T-cell (primary cell): ENCODE data around the gene DDX10. TPM values are rescaled to one million over a fixed set of nuclear protein-coding genes. Genes with fewer than 3 reads are reported as not detected.

ENCODE experiments used
- ATAC-seq, 4 experiments: fragments of 200-7000 bp in 3 of 4; fragments of 150-1000 bp in 1 of 4; cut with Tn5 transposase; replicated peaks in 1 of 4; 1 replicate in 3 of 4; 2 replicates in 1 of 4; pipeline ENCODE4 v1.10.0; 2021; ENCODE audit warnings: moderate library complexity in 3 of 4, mild to moderate bottlenecking in 2 of 4, moderate number of reproducible peaks in 1 of 4
- CTCF ChIA-PET, 2 donors: fragments of 300-600 bp; sonication (Branson Sonifier 250); formaldehyde crosslinking; loops; one replicate each; lab custom pipeline; 2022; ENCODE audit warnings: antibody characterized with exemption in 2 of 2; lab: Charles Lee
- POLR2A ChIA-PET, 2 donors: fragments of 300-600 bp; sonication (Branson Sonifier 250); formaldehyde crosslinking; loops; one replicate each; lab custom pipeline; 2022; ENCODE audit warnings: antibody characterized with exemption in 2 of 2; lab: Charles Lee
- DNase-seq, 35 experiments: peaks; one replicate each; pipeline versions ENCODE4 v3.0.0 to v3.0.0-alpha.2; 2013 to 2023
- H3K27ac ChIP-seq: one replicate; pipeline ENCODE4 v1.5.1; 2013; ENCODE audit warnings: low read length
- H3K27me3 ChIP-seq, 2 experiments: replicated peaks in 1 of 2; 1 replicate in 1 of 2; 2 replicates in 1 of 2; pipeline versions ENCODE4 v1.6.1 to v1.7.0; 2013; ENCODE audit warnings: low read length in 1 of 2, mixed read lengths in 1 of 2; ENCODE audit not compliant: control insufficient read depth in 2 of 2, insufficient read depth in 2 of 2; ENCODE audit errors: extremely low read depth in 1 of 2
- H3K36me3 ChIP-seq, 2 donors: 1 replicate in 1 of 2; 2 replicates in 1 of 2; pipeline versions ENCODE4 v1.6.1 to v1.7.0; 2013; ENCODE audit warnings: low read length in 1 of 2; ENCODE audit not compliant: control insufficient read depth in 2 of 2, insufficient read depth in 1 of 2; ENCODE audit errors: extremely low read depth in 1 of 2
- H3K4me1 ChIP-seq, 2 experiments: 1 replicate in 1 of 2; 2 replicates in 1 of 2; pipeline versions ENCODE4 v1.6.1 to v1.7.0; 2013; ENCODE audit warnings: low read length in 2 of 2, mixed read lengths in 1 of 2; ENCODE audit not compliant: insufficient read depth in 2 of 2, control insufficient read depth in 1 of 2; ENCODE audit errors: extremely low read depth in 1 of 2
- H3K4me3 ChIP-seq, 2 donors: 1 replicate in 1 of 2; 2 replicates in 1 of 2; pipeline versions ENCODE4 v1.5.1 to v1.7.0; 2013; ENCODE audit warnings: mild to moderate bottlenecking in 2 of 2, low read length in 1 of 2, moderate library complexity in 1 of 2; ENCODE audit not compliant: control insufficient read depth in 1 of 2; ENCODE audit errors: extremely low read depth in 1 of 2
- H3K9me3 ChIP-seq: 2 replicates; pipeline ENCODE4 v1.7.0; 2013
- H3K27ac Mint-ChIP-seq, 2 donors: one replicate each; pipeline ENCODE4 v1.8.0; 2020 to 2021; ENCODE audit warnings: mild to moderate bottlenecking in 2 of 2, mixed read lengths in 2 of 2
- H3K27me3 Mint-ChIP-seq, 2 donors: one replicate each; pipeline ENCODE4 v1.8.0; 2021 to 2022; ENCODE audit warnings: mixed read lengths in 2 of 2
- H3K36me3 Mint-ChIP-seq: one replicate; pipeline ENCODE4 v1.8.0; 2021; ENCODE audit warnings: mixed read lengths
- H3K4me1 Mint-ChIP-seq, 3 donors: one replicate each; pipeline ENCODE4 v1.8.0; 2020 to 2022; ENCODE audit warnings: mixed read lengths in 3 of 3, mild to moderate bottlenecking in 1 of 3
- H3K4me3 Mint-ChIP-seq, 3 donors: one replicate each; pipeline ENCODE4 v1.8.0; 2020 to 2022; ENCODE audit warnings: mild to moderate bottlenecking in 3 of 3, mixed read lengths in 3 of 3, moderate library complexity in 3 of 3
- H3K9me3 Mint-ChIP-seq, 3 donors: one replicate each; pipeline ENCODE4 v1.8.0; 2020 to 2022; ENCODE audit warnings: mixed read lengths in 3 of 3
- WGBS: methylation state at CpG from one replicate; pipeline ENCODE4 v1.1.5; 2013; ENCODE audit warnings: missing lambda C conversion rate; ENCODE audit not compliant: insufficient coverage; 5-methylcytosine and 5-hydroxymethylcytosine counted together
- total RNA-seq, 35 experiments: library from RNA in 6 of 35; stranded (reverse) in 6 of 35; fragments of 120-200 nt in 1 of 35; gene quantifications; one replicate each; pipeline versions ENCODE4 v1.2.1 to v1.2.4 and lab custom pipeline; 2013 to 2026

The DDX10 gene
- total RNA-seq, 5 donors from 2014 or later (not counting 1 experiment from before 2014, with no cell fraction given): 23.5 to 30.0 (median 27.0) TPM

GRCh38 chr11:108715239-108715638, 50.4 kb downstream of the DDX10 start:
- no peak overlapping the region for H3K27ac Mint-ChIP-seq

GRCh38 chr11:108718466-108718865, 53.6 kb downstream of the DDX10 start:
- DNase-seq (no peak), ATAC-seq (no peak)
- H3K9me3 ChIP-seq: no peaks in the 10 kb centered on the region
- Mint-ChIP-seq H3K9me3 (no peaks in the 10 kb centered on the region), H3K4me3 (no peak overlapping the region), H3K36me3 (peaks cover 71% of the 10 kb centered on the region), H3K27me3 (no peaks in the 10 kb centered on the region), H3K27ac (no peak overlapping the region), H3K4me1 (peaks cover 0 to 8% (median 4%) of the 10 kb centered on the region in 3 donors)
- POLR2A ChIA-PET: interaction anchor here (0.6 to 0.7 kb wide), 2 partner anchors 614 to 617 kb away, joined by 3 to 4 read pairs; no protein-coding TSS in a partner anchor
- H3K27ac ChIP-seq: no peak overlapping the region
- H3K4me1 ChIP-seq: no peaks in the 10 kb centered on the region
- 100% methylated on average over 2 of the region's 2 CpGs for WGBS
- H3K27me3 ChIP-seq: no peaks in the 10 kb centered on the region
- no peak overlapping the region for H3K4me3 ChIP-seq
- H3K36me3 ChIP-seq: peaks cover 0 to 42% of the 10 kb centered on the region in 2 donors
- CTCF ChIA-PET: interaction anchor here in 1 of 2 donors (0.7 kb wide), 1 partner anchor 16 kb away, joined by 4 read pairs; no protein-coding TSS in a partner anchor

More at GRCh38 chr11:108715239-108715638, 50.4 kb downstream of the DDX10 start:
- Histone ChIP-seq H3K9me3 (no peaks in the 10 kb centered on the region), H3K4me3 (no peak overlapping the region), H3K27me3 (no peaks in the 10 kb centered on the region), H3K27ac (no peak overlapping the region), H3K36me3 (peaks cover 5 to 38% of the 10 kb centered on the region in 2 donors), H3K4me1 (no peaks in the 10 kb centered on the region)
- peaks cover 8 to 10% (median 9%) of the 10 kb centered on the region in 3 donors for H3K4me1 Mint-ChIP-seq
- H3K9me3 Mint-ChIP-seq: peaks cover 0 to 3% (median 0%) of the 10 kb centered on the region in 3 donors
- DNase-seq (no peak), ATAC-seq (no peak)
- ChIA-PET CTCF (no interaction called here), POLR2A (interaction anchor here in 1 of 2 donors (0.6 kb wide), 1 partner anchor 611 kb away, joined by 3 read pairs; no protein-coding TSS in a partner anchor)
- peaks cover 71% of the 10 kb centered on the region for H3K36me3 Mint-ChIP-seq
- no CpG with 5 or more reads among the region's 2 CpGs for WGBS
- no peak overlapping the region for H3K4me3 Mint-ChIP-seq
- no peaks in the 10 kb centered on the region for H3K27me3 Mint-ChIP-seq

- no peaks in the 10 kb centered on the region for H3K27me3 Mint-ChIP-seq
- Histone ChIP-seq H3K9me3 (no peaks in the 10 kb centered on the region), H3K36me3 (peaks cover 0 to 19% of the 10 kb centered on the region in 2 donors), H3K4me1 (no peaks in the 10 kb centered on the region), H3K27ac (no peak overlapping the region), H3K4me3 (no peak overlapping the region), H3K27me3 (no peaks in the 10 kb centered on the region)
- no CpG with 5 or more reads among the region's 5 CpGs for WGBS
- H3K27ac Mint-ChIP-seq: no peak overlapping the region
- peaks cover 19 to 21% (median 19%) of the 10 kb centered on the region in 3 donors for H3K4me1 Mint-ChIP-seq
- POLR2A ChIA-PET: interaction anchor here in 1 of 2 donors (0.6 kb wide), 1 partner anchor 128 kb away, joined by 3 read pairs; no protein-coding TSS in a partner anchor
- H3K4me3 Mint-ChIP-seq: no peak overlapping the region
- ATAC-seq: no peak
- H3K36me3 Mint-ChIP-seq: peaks cover 63% of the 10 kb centered on the region
- CTCF ChIA-PET: interaction anchor here in 1 of 2 donors (0.6 to 1.1 kb wide), 2 partner anchors 9 to 1450 kb away, joined by 3 read pairs; no protein-coding TSS in a partner anchor
- no peak for DNase-seq
- H3K9me3 Mint-ChIP-seq: peaks cover 2 to 4% (median 4%) of the 10 kb centered on the region in 3 donors
Observed at GRCh38 chr11:108724974-108725689, 60.3 kb downstream of the DDX10 start.

GRCh38 chr11:108726077-108726800, 61.4 kb downstream of the DDX10 start:
- no peak overlapping the region for H3K4me3 ChIP-seq
- Mint-ChIP-seq H3K4me3 (no peak overlapping the region), H3K36me3 (peaks cover 53% of the 10 kb centered on the region), H3K9me3 (peaks cover 2 to 4% (median 4%) of the 10 kb centered on the region in 3 donors), H3K4me1 (peaks cover 19 to 23% (median 19%) of the 10 kb centered on the region in 3 donors), H3K27me3 (no peaks in the 10 kb centered on the region), H3K27ac (no peak overlapping the region)
- POLR2A ChIA-PET: no interaction called here
- ATAC-seq: no peak
- DNase-seq: no peak
- H3K9me3 ChIP-seq: no peaks in the 10 kb centered on the region
- no peak overlapping the region for H3K27ac ChIP-seq
- CTCF ChIA-PET: interaction anchor here in 1 of 2 donors (0.6 kb wide), 1 partner anchor 1449 kb away, joined by 3 read pairs; no protein-coding TSS in a partner anchor
- no CpG with 5 or more reads among the region's 4 CpGs for WGBS
- no peaks in the 10 kb centered on the region for H3K4me1 ChIP-seq
- peaks cover 0 to 18% of the 10 kb centered on the region in 2 donors for H3K36me3 ChIP-seq
- no peaks in the 10 kb centered on the region for H3K27me3 ChIP-seq

- no CpG with 5 or more reads among the region's 3 CpGs for WGBS
- H3K36me3 ChIP-seq: peaks cover 0 to 9% of the 10 kb centered on the region in 2 donors
- ChIA-PET CTCF (no interaction called here), POLR2A (no interaction called here)
- Mint-ChIP-seq H3K4me1 (peaks cover 27% of the 10 kb centered on the region in 3 donors), H3K36me3 (peaks cover 55% of the 10 kb centered on the region), H3K9me3 (peaks cover 2 to 4% (median 4%) of the 10 kb centered on the region in 3 donors), H3K4me3 (no peak overlapping the region), H3K27ac (no peak overlapping the region), H3K27me3 (no peaks in the 10 kb centered on the region)
- ATAC-seq (no peak), DNase-seq (no peak)
- H3K9me3 ChIP-seq: no peaks in the 10 kb centered on the region
- H3K4me1 ChIP-seq: no peaks in the 10 kb centered on the region
- H3K27me3 ChIP-seq: no peaks in the 10 kb centered on the region
- H3K4me3 ChIP-seq: no peak overlapping the region
- no peak overlapping the region for H3K27ac ChIP-seq
Observed at GRCh38 chr11:108727665-108728064, 62.8 kb downstream of the DDX10 start.

- H3K36me3 Mint-ChIP-seq: peaks cover 40% of the 10 kb centered on the region
- Histone ChIP-seq H3K4me1 (no peaks in the 10 kb centered on the region), H3K27me3 (no peaks in the 10 kb centered on the region), H3K27ac (no peak overlapping the region), H3K9me3 (no peaks in the 10 kb centered on the region), H3K36me3 (no peaks in the 10 kb centered on the region), H3K4me3 (no peak overlapping the region)
- H3K4me3 Mint-ChIP-seq: no peak overlapping the region
- no peaks in the 10 kb centered on the region for H3K27me3 Mint-ChIP-seq
- ChIA-PET CTCF (no interaction called here), POLR2A (no interaction called here)
- no peak overlapping the region for H3K27ac Mint-ChIP-seq
- H3K4me1 Mint-ChIP-seq: peaks cover 36 to 41% (median 38%) of the 10 kb centered on the region in 3 donors
- peaks cover 2 to 4% (median 4%) of the 10 kb centered on the region in 3 donors for H3K9me3 Mint-ChIP-seq
- 75% methylated on average over 2 of the region's 7 CpGs for WGBS
- ATAC-seq: no peak
- no peak for DNase-seq
Observed at GRCh38 chr11:108729227-108729871, 64.5 kb downstream of the DDX10 start.
